HepG2 (cell line): Measurements from ENCODE around the gene SPAG6. TPM values are rescaled to one million over a fixed set of nuclear protein-coding genes. Genes with fewer than 3 reads are reported as not detected.

Source experiments
- ARNT2 ChIP-seq: sonication (generic); formaldehyde crosslinking; IDR thresholded peaks from 2 replicates; pipeline ENCODE4 v1.8.0; 2022; ENCODE audit warnings: mild to moderate bottlenecking, low read depth, missing genetic modification reagents, moderate library complexity
- FOXM1 ChIP-seq: sonication (generic); formaldehyde crosslinking; IDR thresholded peaks from 2 replicates; pipeline ENCODE4 v1.5.0; 2020; ENCODE audit warnings: missing genetic modification reagents
- HMG20B ChIP-seq: conservative IDR thresholded peaks from 2 replicates; pipeline ENCODE4 v1.6.1; 2016; ENCODE audit warnings: missing genetic modification reagents, missing compliant biosample characterization
- IRF2 ChIP-seq: IDR thresholded peaks from 2 replicates; pipeline ENCODE4 v1.6.1; 2018; ENCODE audit warnings: missing genetic modification reagents, missing compliant biosample characterization
- KDM6A ChIP-seq: IDR thresholded peaks from 2 replicates; pipeline ENCODE4 v1.6.1; 2016; ENCODE audit warnings: low read depth
- MBNL3 ChIP-seq: fragments of 250-450 bp; sonication (Bioruptor Pico); conservative IDR thresholded peaks from 2 replicates; pipeline ENCODE4 v1.8.0; 2022; ENCODE audit warnings: mild to moderate bottlenecking, inconsistent platforms
- MED8 ChIP-seq: sonication (generic); formaldehyde crosslinking; IDR thresholded peaks from 2 replicates; pipeline ENCODE4 v1.8.1; 2023; ENCODE audit warnings: mild to moderate bottlenecking, missing genetic modification reagents; ENCODE audit not compliant: insufficient replicate concordance
- PAX8 ChIP-seq: sonication (generic); formaldehyde crosslinking; IDR thresholded peaks from 2 replicates; pipeline ENCODE4 v1.8.0; 2022; ENCODE audit warnings: mild to moderate bottlenecking, missing genetic modification reagents, borderline replicate concordance
- SMYD3 ChIP-seq: sonication (generic); formaldehyde crosslinking; IDR thresholded peaks from 2 replicates; pipeline ENCODE4 v1.8.1; 2023; ENCODE audit warnings: mild to moderate bottlenecking, missing genetic modification reagents
- ZBTB42 ChIP-seq: sonication (generic); formaldehyde crosslinking; IDR thresholded peaks from 2 replicates; pipeline ENCODE4 v1.5.0; 2020; ENCODE audit warnings: mild to moderate bottlenecking, missing genetic modification reagents
- ZKSCAN5 ChIP-seq: sonication (generic); formaldehyde crosslinking; IDR thresholded peaks from 2 replicates; pipeline ENCODE4 v1.5.1; 2020; ENCODE audit warnings: mild to moderate bottlenecking, missing genetic modification reagents
- ZMAT5 ChIP-seq: sonication (generic); formaldehyde crosslinking; IDR thresholded peaks from 2 replicates; pipeline ENCODE4 v1.5.0; 2020; ENCODE audit warnings: mild to moderate bottlenecking, low read depth, missing genetic modification reagents, borderline replicate concordance
- ZNF20 ChIP-seq: sonication (generic); formaldehyde crosslinking; IDR thresholded peaks from 2 replicates; pipeline ENCODE4 v1.4.0; 2020; ENCODE audit warnings: mild to moderate bottlenecking, moderate library complexity, missing genetic modification reagents
- ZNF207 ChIP-seq: fragments of 450-650 bp; IDR thresholded peaks from 2 replicates; pipeline ENCODE4 v1.6.1; 2016; ENCODE audit warnings: antibody characterized with exemption, borderline replicate concordance
- ZNF446 ChIP-seq: sonication (generic); formaldehyde crosslinking; IDR thresholded peaks from 2 replicates; pipeline ENCODE4 v1.5.0; 2020; ENCODE audit warnings: mild to moderate bottlenecking, missing genetic modification reagents
- ZNF512 ChIP-seq: sonication (generic); formaldehyde crosslinking; IDR thresholded peaks from 2 replicates; pipeline ENCODE4 v1.4.0; 2020; ENCODE audit warnings: mild to moderate bottlenecking, missing genetic modification reagents
- ZNF652 ChIP-seq: IDR thresholded peaks from 2 replicates; pipeline ENCODE4 v1.6.1; 2016; ENCODE audit warnings: low read depth, borderline replicate concordance
- ZNF878 ChIP-seq: sonication (generic); formaldehyde crosslinking; IDR thresholded peaks from 2 replicates; pipeline ENCODE4 v1.8.1; 2023; ENCODE audit warnings: mild to moderate bottlenecking, missing genetic modification reagents, moderate library complexity
- polyA plus RNA-seq, 8 experiments: library from polyadenylated mRNA; depleted of rRNA in 3 of 8; stranded (reverse) in 7 of 8; unstranded in 1 of 8; fragments of >200 nt; fragmentation: Illumina TruSeq in 4 of 8; extraction: Trizol in 4 of 8; gene quantifications; 2 replicates each; pipeline versions ENCODE4 v1.2.1 to v1.2.3, GENCODE V29; 2011 to 2016; ENCODE audit warnings: low read depth in 4 of 8, missing spikeins in 1 of 8, mixed read lengths in 1 of 8; ENCODE audit not compliant: insufficient read depth in 1 of 8
- total RNA-seq, 5 experiments: library from RNA; depleted of rRNA; stranded (reverse); fragments of >200 nt; fragmentation: Illumina TruSeq; extraction: Trizol; gene quantifications; 2 replicates each; pipeline ENCODE4 v1.2.3, GENCODE V29; 2016; ENCODE audit warnings: low read depth in 1 of 5
- TF ChIP-seq, protein P1 (sequence below): sonication (generic); formaldehyde crosslinking; IDR thresholded peaks from 2 replicates; pipeline ENCODE4 v1.4.0; 2020; ENCODE audit warnings: missing genetic modification reagents, borderline replicate concordance
- TF ChIP-seq, protein P2 (sequence below): IDR thresholded peaks from 2 replicates; pipeline ENCODE4 v1.6.1; 2016; ENCODE audit warnings: missing compliant biosample characterization, missing genetic modification reagents, borderline replicate concordance
- TF ChIP-seq, protein P3 (sequence below): sonication (generic); formaldehyde crosslinking; IDR thresholded peaks from 2 replicates; pipeline ENCODE4 v1.8.0; 2022; ENCODE audit warnings: mild to moderate bottlenecking, missing genetic modification reagents, moderate library complexity

SPAG6 gene
- total and polyA plus RNA-seq, 2 of the 13 experiments (the other 11 are each of a cell fraction or from before 2014, with no cell fraction given), result not detected

- TF ChIP-seq ZNF446 (0 out of 2 replicates have a peak, but pooled peaks have one; percentile 40), ZMAT5 (CRISPR knock-in tag) (no peak), SMYD3 (CRISPR knock-in tag) (no peak), KDM6A (CRISPR knock-in tag) (no peak), ZBTB42 (CRISPR knock-in tag) (0 out of 2 replicates have a peak, but pooled peaks have one; percentile 81), ZNF512 (no peak), ZNF652 (CRISPR knock-in tag) (no peak), ZNF878 (CRISPR knock-in tag) (0 out of 2 replicates have a peak, but pooled peaks have one; percentile 65), ZKSCAN5 (CRISPR knock-in tag) (no peak), ZNF207 (no peak), ZNF20 (no peak), MED8 (CRISPR knock-in tag) (peak; percentile 66), MBNL3 (CRISPR knock-in tag) (no peak), PAX8 (CRISPR knock-in tag) (no peak), FOXM1 (no peak), ARNT2 (peak; percentile 69), HMG20B (CRISPR knock-in tag) (no peak), IRF2 (0 out of 2 replicates have a peak, but pooled peaks have one; percentile 17)
- TF ChIP-seq, protein P1, sequence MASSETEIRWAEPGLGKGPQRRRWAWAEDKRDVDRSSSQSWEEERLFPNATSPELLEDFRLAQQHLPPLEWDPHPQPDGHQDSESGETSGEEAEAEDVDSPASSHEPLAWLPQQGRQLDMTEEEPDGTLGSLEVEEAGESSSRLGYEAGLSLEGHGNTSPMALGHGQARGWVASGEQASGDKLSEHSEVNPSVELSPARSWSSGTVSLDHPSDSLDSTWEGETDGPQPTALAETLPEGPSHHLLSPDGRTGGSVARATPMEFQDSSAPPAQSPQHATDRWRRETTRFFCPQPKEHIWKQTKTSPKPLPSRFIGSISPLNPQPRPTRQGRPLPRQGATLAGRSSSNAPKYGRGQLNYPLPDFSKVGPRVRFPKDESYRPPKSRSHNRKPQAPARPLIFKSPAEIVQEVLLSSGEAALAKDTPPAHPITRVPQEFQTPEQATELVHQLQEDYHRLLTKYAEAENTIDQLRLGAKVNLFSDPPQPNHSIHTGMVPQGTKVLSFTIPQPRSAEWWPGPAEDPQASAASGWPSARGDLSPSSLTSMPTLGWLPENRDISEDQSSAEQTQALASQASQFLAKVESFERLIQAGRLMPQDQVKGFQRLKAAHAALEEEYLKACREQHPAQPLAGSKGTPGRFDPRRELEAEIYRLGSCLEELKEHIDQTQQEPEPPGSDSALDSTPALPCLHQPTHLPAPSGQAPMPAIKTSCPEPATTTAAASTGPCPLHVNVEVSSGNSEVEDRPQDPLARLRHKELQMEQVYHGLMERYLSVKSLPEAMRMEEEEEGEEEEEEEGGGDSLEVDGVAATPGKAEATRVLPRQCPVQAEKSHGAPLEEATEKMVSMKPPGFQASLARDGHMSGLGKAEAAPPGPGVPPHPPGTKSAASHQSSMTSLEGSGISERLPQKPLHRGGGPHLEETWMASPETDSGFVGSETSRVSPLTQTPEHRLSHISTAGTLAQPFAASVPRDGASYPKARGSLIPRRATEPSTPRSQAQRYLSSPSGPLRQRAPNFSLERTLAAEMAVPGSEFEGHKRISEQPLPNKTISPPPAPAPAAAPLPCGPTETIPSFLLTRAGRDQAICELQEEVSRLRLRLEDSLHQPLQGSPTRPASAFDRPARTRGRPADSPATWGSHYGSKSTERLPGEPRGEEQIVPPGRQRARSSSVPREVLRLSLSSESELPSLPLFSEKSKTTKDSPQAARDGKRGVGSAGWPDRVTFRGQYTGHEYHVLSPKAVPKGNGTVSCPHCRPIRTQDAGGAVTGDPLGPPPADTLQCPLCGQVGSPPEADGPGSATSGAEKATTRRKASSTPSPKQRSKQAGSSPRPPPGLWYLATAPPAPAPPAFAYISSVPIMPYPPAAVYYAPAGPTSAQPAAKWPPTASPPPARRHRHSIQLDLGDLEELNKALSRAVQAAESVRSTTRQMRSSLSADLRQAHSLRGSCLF (CRISPR knock-in tag), result no peak
- TF ChIP-seq, protein P2, sequence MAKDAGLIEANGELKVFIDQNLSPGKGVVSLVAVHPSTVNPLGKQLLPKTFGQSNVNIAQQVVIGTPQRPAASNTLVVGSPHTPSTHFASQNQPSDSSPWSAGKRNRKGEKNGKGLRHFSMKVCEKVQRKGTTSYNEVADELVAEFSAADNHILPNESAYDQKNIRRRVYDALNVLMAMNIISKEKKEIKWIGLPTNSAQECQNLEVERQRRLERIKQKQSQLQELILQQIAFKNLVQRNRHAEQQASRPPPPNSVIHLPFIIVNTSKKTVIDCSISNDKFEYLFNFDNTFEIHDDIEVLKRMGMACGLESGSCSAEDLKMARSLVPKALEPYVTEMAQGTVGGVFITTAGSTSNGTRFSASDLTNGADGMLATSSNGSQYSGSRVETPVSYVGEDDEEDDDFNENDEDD, result peak; percentile 67; the same call in 1 of the 2 replicates
- TF ChIP-seq, protein P3, sequence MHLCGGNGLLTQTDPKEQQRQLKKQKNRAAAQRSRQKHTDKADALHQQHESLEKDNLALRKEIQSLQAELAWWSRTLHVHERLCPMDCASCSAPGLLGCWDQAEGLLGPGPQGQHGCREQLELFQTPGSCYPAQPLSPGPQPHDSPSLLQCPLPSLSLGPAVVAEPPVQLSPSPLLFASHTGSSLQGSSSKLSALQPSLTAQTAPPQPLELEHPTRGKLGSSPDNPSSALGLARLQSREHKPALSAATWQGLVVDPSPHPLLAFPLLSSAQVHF, result no peak; the same call in 1 of the 2 replicates
These were observed 28.8 kb upstream of the SPAG6 start, which contains the start of gene COMMD3 (continued) for GRCh38 chr10:22316286-22317075.
